Mammary epithelial cell (primary cell): ENCODE data around the gene GALNTL6.

Source experiments
- CTCF ChIP-seq, 2 donors: IDR thresholded peaks in 1 of 2; conservative IDR thresholded peaks in 1 of 2; 2 replicates each; pipeline ENCODE4 v1.5.1; 2011 to 2012; ENCODE audit warnings: inconsistent platforms in 2 of 2, low read length in 2 of 2, mild to moderate bottlenecking in 2 of 2, control low read depth in 1 of 2, low read depth in 1 of 2; ENCODE audit not compliant: insufficient read depth in 1 of 2; ENCODE audit errors: extremely low read depth in 1 of 2
- EZH2 ChIP-seq: IDR thresholded peaks from 2 replicates; pipeline ENCODE4 v1.6.1; 2012; ENCODE audit warnings: low read length, inconsistent platforms, borderline replicate concordance

DNA sequence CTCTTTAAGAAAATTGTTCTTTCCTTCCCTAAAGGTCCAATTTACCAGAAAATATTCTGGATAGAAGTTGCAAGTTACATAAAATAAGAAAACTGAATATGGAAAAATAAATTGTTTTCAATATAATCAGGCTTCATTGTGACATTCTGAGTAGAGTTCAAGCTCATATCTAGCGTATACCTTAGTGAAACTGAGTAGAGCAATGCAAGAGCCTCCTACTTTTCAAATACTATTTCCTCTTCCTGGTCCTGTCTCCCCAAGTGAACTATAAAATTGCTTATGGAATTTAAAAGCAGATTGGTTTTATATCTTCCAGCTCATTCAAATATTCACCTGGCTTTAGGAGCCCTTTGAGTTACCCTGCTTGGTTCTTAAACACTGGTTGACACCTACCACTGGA lies 1166.1 kb downstream of the GALNTL6 start:
- no peak for TF ChIP-seq CTCF (conservative IDR thresholded peaks at IDR 0.05 in 1 of 2, IDR thresholded peaks at IDR 0.05 in 1 of 2; ENCODE audit: extremely low read depth in 1 of 2, insufficient read depth in 1 of 2, low read depth in 1 of 2, low read length in 2 of 2)
- no peak for TF ChIP-seq EZH2
